Right lobe of liver (tissue), 4 donors: Measurements from ENCODE around the gene ASCC3.

Experiments
- POLR2A ChIP-seq: fragments of 450-650 bp; IDR thresholded peaks from one replicate; pipeline ENCODE4 v1.6.1; 2017; ENCODE audit warnings: antibody characterized with exemption, mild to moderate bottlenecking
- TF ChIP-seq, protein P1 (sequence below), 4 donors: fragments of 200-600 bp in 3 of 4; fragments of 450-650 bp in 1 of 4; IDR thresholded peaks; one replicate each; pipeline versions ENCODE4 v1.5.1 to v1.8.0; 2016 to 2022; ENCODE audit warnings: antibody characterized with exemption in 4 of 4, mild to moderate bottlenecking in 2 of 4
- donor health status: DM: no; HTN: no; CAD: no.
- donor health status: DM: no; HTN: no; CAD: no.
- donor health status: DM: no; HTN: yes; CAD: no.

GRCh38 chr6:100704961-100705360 lies 176.2 kb downstream of the ASCC3 start:
- TF ChIP-seq, protein P1, sequence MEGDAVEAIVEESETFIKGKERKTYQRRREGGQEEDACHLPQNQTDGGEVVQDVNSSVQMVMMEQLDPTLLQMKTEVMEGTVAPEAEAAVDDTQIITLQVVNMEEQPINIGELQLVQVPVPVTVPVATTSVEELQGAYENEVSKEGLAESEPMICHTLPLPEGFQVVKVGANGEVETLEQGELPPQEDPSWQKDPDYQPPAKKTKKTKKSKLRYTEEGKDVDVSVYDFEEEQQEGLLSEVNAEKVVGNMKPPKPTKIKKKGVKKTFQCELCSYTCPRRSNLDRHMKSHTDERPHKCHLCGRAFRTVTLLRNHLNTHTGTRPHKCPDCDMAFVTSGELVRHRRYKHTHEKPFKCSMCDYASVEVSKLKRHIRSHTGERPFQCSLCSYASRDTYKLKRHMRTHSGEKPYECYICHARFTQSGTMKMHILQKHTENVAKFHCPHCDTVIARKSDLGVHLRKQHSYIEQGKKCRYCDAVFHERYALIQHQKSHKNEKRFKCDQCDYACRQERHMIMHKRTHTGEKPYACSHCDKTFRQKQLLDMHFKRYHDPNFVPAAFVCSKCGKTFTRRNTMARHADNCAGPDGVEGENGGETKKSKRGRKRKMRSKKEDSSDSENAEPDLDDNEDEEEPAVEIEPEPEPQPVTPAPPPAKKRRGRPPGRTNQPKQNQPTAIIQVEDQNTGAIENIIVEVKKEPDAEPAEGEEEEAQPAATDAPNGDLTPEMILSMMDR (IDR thresholded peaks at IDR 0.05): no peak
- no peak for TF ChIP-seq POLR2A
